Measurements from ENCODE around the gene FAM107B. TPM values are rescaled to one million over a fixed set of nuclear protein-coding genes. Genes with fewer than 3 reads are reported as not detected.

The FAM107B gene
- total RNA-seq, result 21.5 and 23.7 TPM in 2 replicates

GRCh38 chr10:14774797-14775196 is at the start of gene FAM107B:
FAM107B (minus strand) TSS chr10:14774897; CDS start chr10:14774663, 234 bp downstream.

Other genes starting within 250 kb of the FAM107B start
- gene CDNF, start 63.1 kb upstream of the FAM107B start, total RNA-seq, result 1.1 and 1.2 TPM in 2 replicates
- 9.9 and 17.3 TPM in 2 replicates for gene HSPA14, start 63.4 kb upstream of the FAM107B start, total RNA-seq
- 18.9 and 27.4 TPM in 2 replicates for gene MSANTD7, start 63.4 kb upstream of the FAM107B start, total RNA-seq
- 11.6 and 30.5 TPM in 2 replicates for gene SUV39H2, start 104.0 kb upstream of the FAM107B start, total RNA-seq
- 9.0 and 9.2 TPM in 2 replicates for gene DCLRE1C, start 179.2 kb upstream of the FAM107B start, total RNA-seq
- gene MEIG1, start 184.5 kb upstream of the FAM107B start, total RNA-seq, result not detected in 2 replicates